ENCODE measurements around the gene CYP27C1. TPM values are rescaled to one million over a fixed set of nuclear protein-coding genes. Genes with fewer than 3 reads are reported as not detected.

Gene CYP27C1
- polyA plus RNA-seq, 1 donor (not counting 4 experiments of a cell fraction or from before 2014, with no cell fraction given) = 6.1 TPM

DNA sequence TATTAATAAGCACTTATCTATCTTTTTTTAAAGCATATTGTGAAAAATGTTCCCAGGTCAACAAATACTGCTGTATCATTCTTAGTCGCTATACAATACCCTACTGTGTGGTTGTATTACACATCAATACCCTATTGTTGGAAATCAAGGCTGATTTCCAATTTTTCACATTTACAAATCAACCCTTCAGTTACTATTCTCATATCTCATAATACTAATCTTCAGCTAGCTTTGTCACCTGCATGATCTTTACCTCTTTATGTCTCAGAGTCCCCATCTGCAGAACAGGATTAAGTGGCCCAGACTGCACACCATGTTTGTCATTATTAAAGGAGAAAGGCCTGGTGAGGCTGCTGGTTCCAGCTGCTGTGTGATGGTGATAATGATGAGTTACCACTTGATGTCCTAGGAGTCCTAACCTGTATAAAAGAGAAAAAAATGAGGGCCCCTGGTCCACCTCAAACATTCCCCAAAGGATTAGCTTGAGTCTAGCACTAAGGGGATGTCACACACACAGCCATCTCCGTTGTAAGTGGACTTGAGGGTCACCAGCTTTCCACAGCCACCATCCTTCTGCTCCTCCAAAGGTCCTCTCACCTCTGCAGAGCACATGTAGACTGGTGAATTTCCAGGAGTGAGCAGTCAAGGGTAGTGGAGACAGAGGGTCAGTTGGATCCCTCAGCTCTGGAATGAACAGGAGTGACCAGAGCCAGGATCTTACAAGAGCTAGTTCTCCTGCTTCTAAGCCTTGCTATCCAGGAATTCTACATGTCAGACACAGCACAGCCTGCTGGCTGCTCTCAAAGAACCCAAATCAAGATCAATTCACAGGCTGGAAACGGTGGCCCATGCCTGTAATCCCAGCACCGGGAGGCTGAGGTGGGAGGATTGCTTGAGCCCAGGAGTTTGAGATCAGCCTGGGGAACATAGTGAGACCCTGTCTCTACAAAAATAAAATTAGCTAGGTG, 77.2 kb downstream of the CYP27C1 start:
- DNase-seq (ENCODE audit: low read depth, low spot score) (no peak), FAIRE-seq (no peak)
- dilution Hi-C loops (cut with MboI; ENCODE audit: extremely low pct_ligation_motif_present, low sequenced_read_pairs) = no loop called here
- Histone ChIP-seq H4K20me1 (ENCODE audit: control insufficient read depth, extremely low read depth, insufficient read depth, low read length) (no peaks in the 10 kb centered on the region), H3K4me3 (ENCODE audit: control insufficient read depth in 2 of 3, extremely low read depth in 1 of 3, insufficient read depth in 2 of 3, low read depth in 1 of 3, low read length in 3 of 3) (no peak overlapping the region), H3K4me1 (ENCODE audit: control insufficient read depth, extremely low read depth, insufficient read depth, low read length) (peaks cover 25% of the 10 kb centered on the region), H3K27me3 (ENCODE audit: control insufficient read depth, extremely low read depth, insufficient read depth, low read length) (no peaks in the 10 kb centered on the region), H3K9me3 (ENCODE audit: control insufficient read depth, low read depth, low read length) (no peaks in the 10 kb centered on the region), H3K9me1 (ENCODE audit: control insufficient read depth, extremely low read depth, insufficient read depth, low read length) (no peaks in the 10 kb centered on the region), H3K27ac (ENCODE audit: control insufficient read depth, insufficient read depth, low read length) (no peak overlapping the region), H3K36me3 (ENCODE audit: control insufficient read depth in 2 of 2, extremely low read depth in 1 of 2, insufficient read depth in 2 of 2, low read length in 2 of 2) (no peaks in the 10 kb centered on the region), H3K4me2 (ENCODE audit: control insufficient read depth, extremely low read depth, insufficient read depth, low read depth, low read length) (no peak overlapping the region), H2AFZ (ENCODE audit: control insufficient read depth, low read length) (no peak overlapping the region), H3K9ac (ENCODE audit: control insufficient read depth, extremely low read depth, insufficient read depth, low read length) (no peak overlapping the region), H3K79me2 (ENCODE audit: control insufficient read depth, insufficient read depth, low read length) (no peaks in the 10 kb centered on the region)
- TF ChIP-seq EZH2 (IDR thresholded peaks at IDR 0.05; ENCODE audit: low read length) = no peak
- TF ChIP-seq, protein P1, sequence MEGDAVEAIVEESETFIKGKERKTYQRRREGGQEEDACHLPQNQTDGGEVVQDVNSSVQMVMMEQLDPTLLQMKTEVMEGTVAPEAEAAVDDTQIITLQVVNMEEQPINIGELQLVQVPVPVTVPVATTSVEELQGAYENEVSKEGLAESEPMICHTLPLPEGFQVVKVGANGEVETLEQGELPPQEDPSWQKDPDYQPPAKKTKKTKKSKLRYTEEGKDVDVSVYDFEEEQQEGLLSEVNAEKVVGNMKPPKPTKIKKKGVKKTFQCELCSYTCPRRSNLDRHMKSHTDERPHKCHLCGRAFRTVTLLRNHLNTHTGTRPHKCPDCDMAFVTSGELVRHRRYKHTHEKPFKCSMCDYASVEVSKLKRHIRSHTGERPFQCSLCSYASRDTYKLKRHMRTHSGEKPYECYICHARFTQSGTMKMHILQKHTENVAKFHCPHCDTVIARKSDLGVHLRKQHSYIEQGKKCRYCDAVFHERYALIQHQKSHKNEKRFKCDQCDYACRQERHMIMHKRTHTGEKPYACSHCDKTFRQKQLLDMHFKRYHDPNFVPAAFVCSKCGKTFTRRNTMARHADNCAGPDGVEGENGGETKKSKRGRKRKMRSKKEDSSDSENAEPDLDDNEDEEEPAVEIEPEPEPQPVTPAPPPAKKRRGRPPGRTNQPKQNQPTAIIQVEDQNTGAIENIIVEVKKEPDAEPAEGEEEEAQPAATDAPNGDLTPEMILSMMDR (optimal IDR thresholded peaks at IDR 0.05 in 1 of 3, IDR thresholded peaks at IDR 0.05 in 1 of 3, conservative IDR thresholded peaks at IDR 0.05 in 1 of 3; ENCODE audit: extremely low read depth in 1 of 3, insufficient read depth in 2 of 3, low read length in 3 of 3) = no peak

GRCh38 chr2:127140538-127140937, 79.6 kb downstream of the CYP27C1 start:
- H3K9me3 ChIP-seq (ENCODE audit: control insufficient read depth, low read depth, low read length) = no peaks in the 10 kb centered on the region
- H3K79me2 ChIP-seq (ENCODE audit: control insufficient read depth, insufficient read depth, low read length) = no peaks in the 10 kb centered on the region
- H3K4me3 ChIP-seq (ENCODE audit: control insufficient read depth in 2 of 3, extremely low read depth in 1 of 3, insufficient read depth in 2 of 3, low read depth in 1 of 3, low read length in 3 of 3) = no peak overlapping the region
- peaks cover 8% of the 10 kb centered on the region for H3K4me1 ChIP-seq (ENCODE audit: control insufficient read depth, extremely low read depth, insufficient read depth, low read length)
- H3K36me3 ChIP-seq (ENCODE audit: control insufficient read depth in 2 of 2, extremely low read depth in 1 of 2, insufficient read depth in 2 of 2, low read length in 2 of 2) = no peaks in the 10 kb centered on the region
- dilution Hi-C loops (cut with MboI; ENCODE audit: extremely low pct_ligation_motif_present, low sequenced_read_pairs) = no loop called here
- no peaks in the 10 kb centered on the region for H4K20me1 ChIP-seq (ENCODE audit: control insufficient read depth, extremely low read depth, insufficient read depth, low read length)
- H3K4me2 ChIP-seq (ENCODE audit: control insufficient read depth, extremely low read depth, insufficient read depth, low read depth, low read length) = no peak overlapping the region
- DNase-seq (ENCODE audit: low read depth, low spot score) = no peak
- FAIRE-seq = no peak
- no peak overlapping the region for H2AFZ ChIP-seq (ENCODE audit: control insufficient read depth, low read length)
- H3K9me1 ChIP-seq (ENCODE audit: control insufficient read depth, extremely low read depth, insufficient read depth, low read length) = no peaks in the 10 kb centered on the region
- no peak overlapping the region for H3K9ac ChIP-seq (ENCODE audit: control insufficient read depth, extremely low read depth, insufficient read depth, low read length)
- TF ChIP-seq, protein P1 (optimal IDR thresholded peaks at IDR 0.05 in 1 of 3, IDR thresholded peaks at IDR 0.05 in 1 of 3, conservative IDR thresholded peaks at IDR 0.05 in 1 of 3; ENCODE audit: extremely low read depth in 1 of 3, insufficient read depth in 2 of 3, low read length in 3 of 3) = no peak
- TF ChIP-seq EZH2 (IDR thresholded peaks at IDR 0.05; ENCODE audit: low read length) = no peak
- H3K27me3 ChIP-seq (ENCODE audit: control insufficient read depth, extremely low read depth, insufficient read depth, low read length) = no peaks in the 10 kb centered on the region
- H3K27ac ChIP-seq (ENCODE audit: control insufficient read depth, insufficient read depth, low read length) = no peak overlapping the region
